ENCODE results near the gene PCSK5. TPM values are rescaled to one million over a fixed set of nuclear protein-coding genes. Genes with fewer than 3 reads are reported as not detected.

Gene PCSK5
- total and polyA plus RNA-seq, 4 donors: 0.58 to 3.6 (median 0.82) TPM

DNA sequence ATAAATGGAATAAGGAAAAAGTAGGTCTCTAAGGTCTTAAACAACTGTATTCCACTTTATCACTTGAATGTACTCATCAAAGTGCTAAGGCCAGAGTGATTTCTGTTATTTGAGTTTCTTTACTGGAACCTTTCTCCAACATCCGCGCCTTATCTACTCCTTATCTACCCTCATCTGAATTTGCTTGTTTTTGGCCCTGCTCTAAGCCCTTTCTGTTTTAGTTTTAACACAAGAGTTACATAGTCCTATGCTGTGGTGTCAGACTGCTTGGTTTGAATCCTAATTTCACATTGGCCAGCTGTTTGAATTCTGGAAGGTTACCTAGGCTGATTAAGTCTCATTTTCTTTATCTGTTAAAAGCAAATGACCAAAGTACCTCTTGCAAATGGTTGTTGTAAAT, 128.3 kb downstream of the PCSK5 start:
- Histone ChIP-seq H3K4me1 (ENCODE audit: control insufficient read depth in 4 of 4, insufficient read depth in 4 of 4, low read length in 3 of 4) (no peaks in the 10 kb centered on the region), H3K9me3 (ENCODE audit: control insufficient read depth in 4 of 4, low read length in 3 of 4) (no peaks in the 10 kb centered on the region), H3K4me3 (ENCODE audit: low read depth in 1 of 3, low read length in 3 of 3) (no peak overlapping the region), H3K36me3 (ENCODE audit: control insufficient read depth in 4 of 4, insufficient read depth in 3 of 4, low read depth in 1 of 4, low read length in 3 of 4) (no peaks in the 10 kb centered on the region), H3K9ac (ENCODE audit: low read depth in 1 of 2, low read length in 2 of 2) (no peak overlapping the region), H3K27ac (ENCODE audit: low read depth in 1 of 2, low read length in 2 of 2) (no peak overlapping the region), H3K27me3 (ENCODE audit: control insufficient read depth in 4 of 4, insufficient read depth in 4 of 4, low read length in 3 of 4) (no peaks in the 10 kb centered on the region)
- TF ChIP-seq MAX (IDR thresholded peaks at IDR 0.05): no peak
- TF ChIP-seq HNF4A (conservative IDR thresholded peaks at IDR 0.05): no peak
- no peak for TF ChIP-seq JUND (IDR thresholded peaks at IDR 0.05)
- no peak for TF ChIP-seq RAD21 (IDR thresholded peaks at IDR 0.05)
- no peak for DNase-seq (ENCODE audit: low spot score)
- 60% methylated on average over 2 of the region's 2 CpGs for WGBS

DNA sequence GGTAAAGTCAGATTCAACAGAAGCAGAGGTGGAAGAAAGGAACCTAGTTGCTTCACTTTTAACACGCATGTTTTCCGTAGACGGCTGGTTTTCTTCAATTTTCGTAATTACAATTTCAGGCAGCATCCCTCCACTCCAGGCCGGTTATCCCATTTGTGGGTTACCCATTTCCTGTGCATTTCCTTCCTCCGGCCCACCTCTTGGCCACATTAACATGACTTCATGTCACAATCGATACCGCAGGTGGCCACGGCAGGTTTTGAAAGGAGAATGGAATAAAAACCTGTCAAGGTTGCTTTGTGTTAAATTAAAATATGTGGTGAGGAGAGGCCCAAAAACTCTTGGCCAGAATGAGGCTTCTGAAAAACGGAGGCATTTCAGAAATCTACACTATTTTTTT, 130.2 kb downstream of the PCSK5 start:
- Histone ChIP-seq H3K36me3 (ENCODE audit: control insufficient read depth in 4 of 4, insufficient read depth in 3 of 4, low read depth in 1 of 4, low read length in 3 of 4) (no peaks in the 10 kb centered on the region), H3K9me3 (ENCODE audit: control insufficient read depth in 4 of 4, low read length in 3 of 4) (no peaks in the 10 kb centered on the region), H3K27me3 (ENCODE audit: control insufficient read depth in 4 of 4, insufficient read depth in 4 of 4, low read length in 3 of 4) (no peaks in the 10 kb centered on the region), H3K27ac (ENCODE audit: low read depth in 1 of 2, low read length in 2 of 2) (no peak overlapping the region), H3K4me1 (ENCODE audit: control insufficient read depth in 4 of 4, insufficient read depth in 4 of 4, low read length in 3 of 4) (no peaks in the 10 kb centered on the region), H3K9ac (ENCODE audit: low read depth in 1 of 2, low read length in 2 of 2) (no peak overlapping the region), H3K4me3 (ENCODE audit: low read depth in 1 of 3, low read length in 3 of 3) (no peak overlapping the region)
- DNase-seq (ENCODE audit: low spot score): no peak
- TF ChIP-seq FOXA2 (IDR thresholded peaks at IDR 0.05) (no peak), ZBTB33 (IDR thresholded peaks at IDR 0.05) (no peak), ATF3 (IDR thresholded peaks at IDR 0.05) (no peak), NR2F2 (IDR thresholded peaks at IDR 0.05) (no peak), RXRA (IDR thresholded peaks at IDR 0.05) (no peak), SP1 (IDR thresholded peaks at IDR 0.05) (no peak), EGR1 (IDR thresholded peaks at IDR 0.05; ENCODE audit: low read depth in 2 of 2) (no peak), HNF4G (IDR thresholded peaks at IDR 0.05) (no peak), TAF1 (conservative IDR thresholded peaks at IDR 0.05) (no peak), YY1 (IDR thresholded peaks at IDR 0.05) (no peak), JUND (IDR thresholded peaks at IDR 0.05) (no peak), HNF4A (conservative IDR thresholded peaks at IDR 0.05) (no peak), GABPA (IDR thresholded peaks at IDR 0.05 in 1 of 2, conservative IDR thresholded peaks at IDR 0.05 in 1 of 2) (no peak), MAX (IDR thresholded peaks at IDR 0.05) (no peak), RAD21 (IDR thresholded peaks at IDR 0.05) (no peak), FOXA1 (IDR thresholded peaks at IDR 0.05) (no peak), CTCF (IDR thresholded peaks at IDR 0.05; ENCODE audit: low read depth, low read length, missing input control) (no peak)
- TF ChIP-seq, protein P1, sequence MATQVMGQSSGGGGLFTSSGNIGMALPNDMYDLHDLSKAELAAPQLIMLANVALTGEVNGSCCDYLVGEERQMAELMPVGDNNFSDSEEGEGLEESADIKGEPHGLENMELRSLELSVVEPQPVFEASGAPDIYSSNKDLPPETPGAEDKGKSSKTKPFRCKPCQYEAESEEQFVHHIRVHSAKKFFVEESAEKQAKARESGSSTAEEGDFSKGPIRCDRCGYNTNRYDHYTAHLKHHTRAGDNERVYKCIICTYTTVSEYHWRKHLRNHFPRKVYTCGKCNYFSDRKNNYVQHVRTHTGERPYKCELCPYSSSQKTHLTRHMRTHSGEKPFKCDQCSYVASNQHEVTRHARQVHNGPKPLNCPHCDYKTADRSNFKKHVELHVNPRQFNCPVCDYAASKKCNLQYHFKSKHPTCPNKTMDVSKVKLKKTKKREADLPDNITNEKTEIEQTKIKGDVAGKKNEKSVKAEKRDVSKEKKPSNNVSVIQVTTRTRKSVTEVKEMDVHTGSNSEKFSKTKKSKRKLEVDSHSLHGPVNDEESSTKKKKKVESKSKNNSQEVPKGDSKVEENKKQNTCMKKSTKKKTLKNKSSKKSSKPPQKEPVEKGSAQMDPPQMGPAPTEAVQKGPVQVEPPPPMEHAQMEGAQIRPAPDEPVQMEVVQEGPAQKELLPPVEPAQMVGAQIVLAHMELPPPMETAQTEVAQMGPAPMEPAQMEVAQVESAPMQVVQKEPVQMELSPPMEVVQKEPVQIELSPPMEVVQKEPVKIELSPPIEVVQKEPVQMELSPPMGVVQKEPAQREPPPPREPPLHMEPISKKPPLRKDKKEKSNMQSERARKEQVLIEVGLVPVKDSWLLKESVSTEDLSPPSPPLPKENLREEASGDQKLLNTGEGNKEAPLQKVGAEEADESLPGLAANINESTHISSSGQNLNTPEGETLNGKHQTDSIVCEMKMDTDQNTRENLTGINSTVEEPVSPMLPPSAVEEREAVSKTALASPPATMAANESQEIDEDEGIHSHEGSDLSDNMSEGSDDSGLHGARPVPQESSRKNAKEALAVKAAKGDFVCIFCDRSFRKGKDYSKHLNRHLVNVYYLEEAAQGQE (IDR thresholded peaks at IDR 0.05): no peak
- WGBS: 86% methylated on average over 10 of the region's 10 CpGs
